Stomach smooth muscle (tissue), 2 donors: ENCODE data around the gene GLIPR2.
A peak's percentile ranks its signal among the peaks of the same experiment; 100 is the strongest.

Source experiments
- H3K27ac ChIP-seq: one replicate; pipeline ENCODE4 v1.7.0; 2013; ENCODE audit warnings: mild to moderate bottlenecking, low read length, inconsistent platforms
- H3K27me3 ChIP-seq, 2 donors: one replicate each; pipeline ENCODE4 v1.7.0; 2013; ENCODE audit warnings: low read length in 2 of 2; ENCODE audit not compliant: insufficient read depth in 2 of 2, control insufficient read depth in 1 of 2
- H3K36me3 ChIP-seq, 2 donors: one replicate each; pipeline ENCODE4 v1.7.0; 2013; ENCODE audit warnings: low read length in 2 of 2; ENCODE audit not compliant: control insufficient read depth in 2 of 2, insufficient read depth in 2 of 2
- H3K4me1 ChIP-seq: one replicate; pipeline ENCODE4 v1.7.0; 2013; ENCODE audit warnings: low read length; ENCODE audit not compliant: control insufficient read depth, insufficient read depth
- H3K4me3 ChIP-seq, 2 donors: one replicate each; pipeline ENCODE4 v1.7.0; 2013; ENCODE audit warnings: low read length in 2 of 2
- H3K9ac ChIP-seq, 2 donors: one replicate each; pipeline ENCODE4 v1.7.0; 2013; ENCODE audit warnings: low read length in 2 of 2, mild to moderate bottlenecking in 1 of 2
- H3K9me3 ChIP-seq, 2 donors: one replicate each; pipeline ENCODE4 v1.7.0; 2013; ENCODE audit warnings: low read length in 2 of 2; ENCODE audit not compliant: control insufficient read depth in 2 of 2
- donor health status: healthy.
- donor health status: Pancreatic carcinoma.

Gene GLIPR2

DNA sequence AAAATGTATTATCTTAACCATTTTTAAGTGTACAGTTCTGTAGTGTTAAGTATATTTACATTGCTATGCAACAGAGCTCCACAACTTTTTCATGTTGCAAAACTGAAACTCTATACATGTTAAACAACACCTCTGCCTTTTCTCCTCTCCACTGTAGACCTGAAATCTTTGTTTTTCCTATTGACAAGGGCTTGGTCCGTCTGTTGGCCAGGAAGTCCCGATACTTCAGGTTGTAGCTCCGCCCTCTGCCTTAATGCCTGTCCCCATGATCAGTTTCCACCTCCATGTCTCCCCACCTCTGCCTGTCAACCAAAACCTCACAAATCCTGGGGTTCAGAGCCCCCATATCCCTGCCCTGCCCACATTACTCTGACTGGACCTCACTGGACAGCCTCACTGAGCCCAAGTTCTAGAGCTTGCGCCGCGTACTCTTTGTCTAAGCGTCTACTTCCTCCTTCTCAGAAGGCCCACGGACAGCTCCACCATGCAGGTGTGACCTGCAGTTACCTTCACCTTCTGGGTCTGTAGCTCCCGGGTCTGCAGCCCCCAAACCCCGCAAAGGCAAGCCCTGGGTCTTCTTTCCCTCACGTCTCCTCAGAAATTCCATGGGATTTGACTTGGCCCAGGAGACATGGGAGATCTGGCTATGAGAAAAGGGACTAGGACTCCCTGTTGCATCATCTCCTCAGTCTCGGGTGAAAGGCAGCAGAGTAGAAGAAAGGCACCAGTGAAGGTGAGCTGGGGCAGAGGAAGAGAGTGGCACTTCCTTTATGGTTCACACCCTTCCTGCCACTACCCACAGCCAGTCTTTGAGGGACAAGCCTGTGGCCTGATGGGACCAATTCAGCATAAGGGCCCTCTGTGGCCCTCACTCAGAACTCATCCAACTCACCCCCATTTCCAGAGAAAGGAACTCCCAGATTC, 8.0 kb downstream of the GLIPR2 start:
- Histone ChIP-seq H3K36me3 (peaks cover 6 to 10% of the 10 kb centered on the region in 2 donors), H3K9me3 (no peaks in the 10 kb centered on the region), H3K27me3 (no peaks in the 10 kb centered on the region), H3K4me1 (peaks cover 81% of the 10 kb centered on the region), H3K27ac (peak overlapping the region; percentile 37), H3K4me3 (no peak overlapping the region), H3K9ac (no peak overlapping the region)

DNA sequence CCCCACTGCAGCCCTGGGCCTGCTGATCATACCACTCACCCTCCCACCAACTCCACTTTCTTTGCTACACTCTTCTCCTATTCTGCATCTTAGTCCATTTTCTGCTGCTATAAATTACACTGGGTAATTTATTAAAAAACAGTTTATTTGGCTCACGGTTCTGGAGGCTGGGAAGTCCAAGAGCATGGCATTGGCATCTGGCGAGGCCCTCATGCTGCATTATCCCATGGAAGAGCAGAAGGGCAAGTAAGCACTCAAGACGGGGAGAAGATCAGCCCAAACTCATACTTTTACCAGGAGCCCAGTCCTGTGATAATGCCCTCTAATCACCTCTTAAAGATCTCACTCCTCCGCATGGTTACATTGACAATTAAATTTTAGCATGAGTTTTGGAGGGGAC, 9.4 kb downstream of the GLIPR2 start:
- Histone ChIP-seq H3K36me3 (peaks cover 13 to 19% of the 10 kb centered on the region in 2 donors), H3K27me3 (no peaks in the 10 kb centered on the region), H3K9ac (no peak overlapping the region), H3K9me3 (no peaks in the 10 kb centered on the region), H3K4me3 (no peak overlapping the region), H3K27ac (peak overlapping the region; percentile 1), H3K4me1 (peaks cover 71% of the 10 kb centered on the region)

DNA sequence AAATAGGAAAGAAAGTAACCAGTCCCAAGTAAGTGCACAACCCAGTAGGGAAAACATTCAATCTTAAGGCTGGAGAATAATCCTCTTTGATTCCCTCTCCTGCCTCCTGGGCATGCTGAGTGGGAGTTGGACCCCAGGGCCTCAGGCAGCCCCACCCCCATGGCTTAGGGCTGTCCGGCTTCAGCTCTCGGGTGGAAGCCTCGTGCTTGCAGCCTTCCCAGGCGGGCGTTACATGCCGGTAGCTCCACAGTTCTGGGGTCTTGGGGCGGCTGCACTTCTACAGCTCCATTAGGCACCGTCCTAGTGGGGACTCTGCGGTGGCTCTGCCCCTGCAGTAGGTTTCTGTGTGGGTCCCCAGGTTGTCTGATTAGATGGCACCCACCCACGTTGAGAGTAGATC, 10.1 kb downstream of the GLIPR2 start:
- no peak overlapping the region for H3K9ac ChIP-seq
- no peak overlapping the region for H3K4me3 ChIP-seq
- peak overlapping the region; percentile 80 for H3K27ac ChIP-seq
- no peaks in the 10 kb centered on the region for H3K9me3 ChIP-seq
- peaks cover 20 to 24% of the 10 kb centered on the region in 2 donors for H3K36me3 ChIP-seq
- H3K27me3 ChIP-seq, result no peaks in the 10 kb centered on the region
- H3K4me1 ChIP-seq, result peaks cover 69% of the 10 kb centered on the region

DNA sequence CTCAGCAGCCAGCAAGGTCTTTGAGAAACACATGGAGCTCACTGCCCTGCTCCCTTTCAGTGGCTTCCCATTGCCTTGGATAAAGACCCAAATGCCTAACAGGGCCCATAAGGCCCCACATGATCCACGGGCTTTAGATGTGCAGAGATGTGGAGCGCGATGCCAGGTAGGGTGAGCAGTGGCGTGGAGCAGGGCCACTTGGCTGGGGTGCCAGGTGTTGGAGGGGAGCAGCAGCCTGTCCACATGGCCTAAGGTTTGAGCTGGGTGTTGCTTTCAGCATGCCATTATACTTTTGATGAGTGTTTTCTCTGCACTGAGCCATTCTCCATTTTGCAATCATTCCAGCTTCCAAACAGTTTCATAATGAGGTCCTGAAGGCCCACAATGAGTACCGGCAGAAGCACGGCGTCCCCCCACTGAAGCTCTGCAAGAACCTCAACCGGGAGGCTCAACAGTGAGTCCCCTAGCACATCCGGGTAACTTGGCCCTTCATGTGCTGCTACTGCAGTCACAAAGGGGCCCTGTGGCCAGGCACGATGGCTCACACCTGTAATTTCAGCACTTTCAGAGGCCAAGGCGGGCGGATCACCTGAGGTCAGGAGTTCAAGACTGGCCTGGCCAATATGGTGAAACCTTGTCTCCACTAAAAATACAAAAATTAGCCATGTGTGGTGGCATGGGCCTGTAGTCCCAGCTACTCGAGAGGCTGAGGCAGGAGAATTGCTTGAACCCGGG, 11.1 kb downstream of the GLIPR2 start:
- peak overlapping the region; percentile 80 for H3K27ac ChIP-seq
- peaks cover 60% of the 10 kb centered on the region for H3K4me1 ChIP-seq

DNA sequence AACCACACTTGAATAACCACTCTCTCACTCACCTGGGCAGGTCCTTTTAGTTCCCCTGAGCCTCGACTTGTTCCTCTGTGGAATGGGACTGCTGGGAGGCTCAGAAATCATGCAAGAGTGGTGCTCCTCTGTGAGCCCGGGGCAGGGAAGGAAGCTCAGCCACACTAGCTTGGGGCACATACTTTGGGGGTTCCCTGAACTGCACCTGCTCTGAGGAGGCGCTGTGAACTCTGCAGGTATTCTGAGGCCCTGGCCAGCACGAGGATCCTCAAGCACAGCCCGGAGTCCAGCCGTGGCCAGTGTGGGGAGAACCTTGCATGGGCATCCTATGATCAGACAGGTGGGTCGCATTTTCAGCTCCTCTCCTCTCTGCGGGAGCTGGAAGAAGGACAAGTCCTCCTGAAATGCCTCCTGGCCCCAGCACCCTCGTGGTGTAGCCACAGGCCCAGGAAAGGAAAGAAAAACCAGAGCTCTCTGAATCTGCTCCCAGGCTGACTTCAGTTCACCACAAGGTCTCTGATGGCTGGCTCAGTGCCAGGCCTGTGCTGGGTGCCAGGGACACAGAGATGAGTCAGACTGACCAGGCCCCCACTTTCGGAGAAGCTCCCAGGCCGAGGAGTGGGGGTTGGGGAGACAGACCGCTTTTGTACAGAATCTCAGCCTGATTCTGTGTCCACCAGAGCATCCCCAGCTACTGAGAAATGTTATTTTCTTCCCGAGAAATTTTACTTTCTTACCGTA, 11.9 kb downstream of the GLIPR2 start:
- H3K4me3 ChIP-seq, result peak overlapping the region; percentile 22 to 40
- H3K9me3 ChIP-seq, result no peaks in the 10 kb centered on the region
- peak overlapping the region; percentile 80 for H3K27ac ChIP-seq
- H3K4me1 ChIP-seq, result peaks cover 55% of the 10 kb centered on the region
- H3K9ac ChIP-seq, result peak overlapping the region; percentile 24 to 60
- no peaks in the 10 kb centered on the region for H3K27me3 ChIP-seq
- peaks cover 24 to 28% of the 10 kb centered on the region in 2 donors for H3K36me3 ChIP-seq

More for the DNA sequence above, 11.1 kb downstream of the GLIPR2 start:
- Histone ChIP-seq H3K27me3 (no peaks in the 10 kb centered on the region), H3K36me3 (peaks cover 24 to 28% of the 10 kb centered on the region in 2 donors), H3K9me3 (no peaks in the 10 kb centered on the region), H3K4me3 (no peak overlapping the region), H3K9ac (peak overlapping the region in 1 of 2 donors; percentile 23)

DNA sequence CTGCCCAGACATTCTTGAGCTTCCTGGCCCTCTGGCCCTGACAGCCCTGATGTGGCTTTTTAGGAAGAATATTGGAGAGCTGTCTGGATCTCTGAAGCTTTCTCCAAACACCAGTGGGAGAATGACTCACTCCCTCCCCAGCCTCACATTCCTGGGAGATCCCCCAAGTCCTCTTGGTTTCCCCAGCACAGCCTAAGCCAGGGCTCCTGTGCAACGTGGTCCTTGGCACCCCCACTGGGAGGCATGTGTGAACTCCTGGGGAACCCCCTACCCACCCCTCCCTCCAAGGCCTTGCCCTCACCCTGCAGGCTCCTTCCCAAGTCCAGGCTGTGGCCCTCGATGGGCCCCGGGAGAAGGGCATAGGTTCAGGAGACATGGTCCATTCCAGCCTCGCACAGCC, 12.7 kb downstream of the GLIPR2 start:
- Histone ChIP-seq H3K27me3 (no peaks in the 10 kb centered on the region), H3K9me3 (no peaks in the 10 kb centered on the region), H3K36me3 (peaks cover 24 to 28% of the 10 kb centered on the region in 2 donors), H3K4me3 (peak overlapping the region in 1 of 2 donors; percentile 22), H3K9ac (peak overlapping the region; percentile 24 to 42), H3K4me1 (peaks cover 52% of the 10 kb centered on the region), H3K27ac (peak overlapping the region; percentile 80)

DNA sequence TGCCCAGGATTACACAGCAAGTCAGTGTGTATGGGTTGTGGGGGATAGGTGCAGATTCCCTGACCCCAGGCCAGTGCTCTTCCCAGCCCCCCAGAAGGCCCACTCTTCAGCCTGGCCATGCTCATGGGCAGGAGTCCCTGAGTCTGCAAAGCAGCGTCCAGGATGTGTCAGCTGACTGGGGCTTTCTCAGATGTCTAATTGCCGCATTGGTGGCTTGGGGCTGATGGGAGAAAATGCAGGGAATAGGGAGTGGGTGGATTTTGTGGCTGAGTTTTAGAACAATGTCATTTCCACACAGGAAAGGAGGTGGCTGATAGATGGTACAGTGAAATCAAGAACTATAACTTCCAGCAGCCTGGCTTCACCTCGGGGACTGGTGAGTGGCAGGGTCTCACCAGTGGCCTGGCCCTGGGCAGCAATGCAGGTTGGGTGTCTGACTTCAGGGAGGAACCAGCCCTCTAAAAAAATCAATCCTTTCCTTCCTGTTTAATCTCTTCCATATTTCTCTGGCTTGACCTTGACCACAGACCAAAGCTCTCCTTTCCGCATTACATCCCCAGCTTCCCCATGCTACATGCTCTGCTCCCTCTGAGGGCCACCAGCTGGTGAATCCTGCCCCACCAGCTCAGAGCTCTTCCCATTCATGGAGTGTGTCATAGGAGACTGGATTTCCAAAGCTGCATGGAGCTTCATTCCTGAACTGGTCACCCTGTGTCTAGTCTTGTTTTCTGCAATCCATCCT, 14.2 kb downstream of the GLIPR2 start:
- H3K36me3 ChIP-seq, result peaks cover 18 to 22% of the 10 kb centered on the region in 2 donors
- no peaks in the 10 kb centered on the region for H3K27me3 ChIP-seq
- peak overlapping the region in 1 of 2 donors; percentile 33 for H3K9ac ChIP-seq
- peaks cover 53% of the 10 kb centered on the region for H3K4me1 ChIP-seq
- H3K27ac ChIP-seq, result peak overlapping the region; percentile 60
- H3K9me3 ChIP-seq, result no peaks in the 10 kb centered on the region
- no peak overlapping the region for H3K4me3 ChIP-seq

DNA sequence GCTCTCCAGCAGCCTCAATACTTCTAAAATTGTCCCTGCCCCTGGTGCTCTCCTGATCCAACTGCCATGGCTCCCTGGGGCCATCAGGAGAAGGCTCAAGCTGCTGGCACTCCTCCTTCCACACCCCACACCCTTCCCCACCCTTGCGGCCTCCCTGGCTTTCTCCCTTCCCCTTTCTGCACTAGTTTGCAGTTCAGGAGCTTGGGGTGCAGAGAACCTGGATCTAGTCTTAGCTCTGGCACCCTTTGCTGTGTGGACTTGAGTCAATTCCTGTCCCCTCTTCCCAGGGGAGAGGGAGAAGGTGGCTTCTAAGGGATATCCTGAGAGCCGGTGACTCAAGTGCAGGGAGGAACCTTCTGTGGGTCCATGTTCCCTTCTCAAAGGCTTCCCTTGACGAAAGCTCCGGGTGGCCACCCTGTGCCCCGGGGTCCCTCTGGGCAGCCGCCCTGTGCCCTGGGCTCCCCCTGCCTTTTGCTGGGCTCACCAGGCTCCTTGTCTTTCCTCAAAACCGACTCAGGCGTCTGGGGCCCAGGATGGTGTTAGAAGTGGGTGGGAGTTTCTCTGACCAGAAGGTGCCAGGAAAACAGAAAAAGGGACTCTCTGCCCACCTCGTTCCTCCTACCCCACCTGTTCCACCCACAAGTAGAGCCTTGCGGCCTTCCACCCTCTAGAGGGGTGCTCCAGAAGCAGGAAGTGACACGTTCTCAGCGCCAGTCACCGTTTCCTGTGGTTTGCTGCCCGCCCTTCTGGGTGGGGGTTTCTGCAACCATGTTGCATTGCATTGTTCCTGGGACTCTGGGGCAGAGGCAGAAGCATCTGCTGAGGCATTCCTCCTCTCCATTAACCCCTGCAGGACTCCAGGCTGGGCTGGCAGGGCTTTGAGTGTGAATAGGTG, 15.0 kb downstream of the GLIPR2 start:
- Histone ChIP-seq H3K9me3 (no peaks in the 10 kb centered on the region), H3K9ac (peak overlapping the region in 1 of 2 donors; percentile 33), H3K27ac (peak overlapping the region; percentile 60), H3K4me3 (no peak overlapping the region), H3K36me3 (peaks cover 19 to 21% of the 10 kb centered on the region in 2 donors), H3K4me1 (peaks cover 52% of the 10 kb centered on the region), H3K27me3 (no peaks in the 10 kb centered on the region)

DNA sequence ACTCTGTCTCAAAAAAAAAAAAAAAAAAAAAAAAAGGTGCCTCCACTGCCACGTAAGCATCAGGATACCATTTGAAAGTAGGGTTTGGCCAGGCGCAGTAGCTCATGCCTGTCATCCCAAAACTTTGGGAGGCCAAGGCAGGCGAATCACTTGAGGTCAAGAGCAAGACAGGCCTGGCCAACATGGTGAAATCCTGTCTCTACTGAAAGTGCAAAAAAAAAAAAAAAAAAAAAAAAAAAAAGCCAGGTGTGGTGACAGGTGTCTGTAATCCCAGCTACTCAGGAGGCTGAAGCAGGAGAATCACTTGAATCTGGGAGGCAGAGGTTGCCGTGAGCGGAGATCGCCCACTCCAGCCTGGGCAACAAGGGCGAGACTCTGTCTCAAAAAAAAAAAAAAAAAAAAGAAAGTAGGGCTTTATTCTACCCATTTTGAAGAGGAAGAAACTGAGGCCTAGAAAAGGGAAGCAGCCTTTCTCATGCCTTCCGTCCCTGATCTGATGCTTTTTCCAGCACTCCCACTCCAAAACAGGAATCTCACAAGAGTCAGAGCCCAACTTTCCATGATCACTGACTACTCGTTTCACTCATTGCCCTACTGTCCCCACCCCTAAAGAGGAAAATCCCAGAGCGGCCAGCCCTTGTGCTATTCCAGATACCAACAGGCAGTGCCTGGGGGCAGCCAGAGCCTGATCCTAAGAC, 16.4 kb downstream of the GLIPR2 start:
- Histone ChIP-seq H3K4me3 (no peak overlapping the region), H3K4me1 (peaks cover 41% of the 10 kb centered on the region), H3K9me3 (no peaks in the 10 kb centered on the region), H3K27ac (peak overlapping the region; percentile 46), H3K9ac (no peak overlapping the region), H3K36me3 (peaks cover 19 to 23% of the 10 kb centered on the region in 2 donors), H3K27me3 (no peaks in the 10 kb centered on the region)
